IMR-90 (cell line): ENCODE measurements around the gene ENTREP3. TPM values are rescaled to one million over a fixed set of nuclear protein-coding genes. Genes with fewer than 3 reads are reported as not detected.

Experiments used
- ATAC-seq: fragments of 200-7000 bp; cut with Tn5 transposase; 2 replicates; pipeline ENCODE4 v1.9.1; 2020; ENCODE audit warnings: low read depth, mild to moderate bottlenecking, moderate library complexity
- BruUV-seq: library from RNA; stranded (reverse); fragments of 400-500 nt; replicated peaks from 2 replicates; lab custom pipeline; 2021; lab: Mats Ljungman, UMichigan
- CTCF ChIA-PET: fragments of 300-600 bp; formaldehyde crosslinking; extraction: SDS; loops from one replicate; lab custom pipeline; 2021; ENCODE audit warnings: antibody characterized with exemption; lab: Yijun Ruan, JAX
- POLR2A ChIA-PET: fragments of 300-600 bp; sonication (Branson Sonifier 250); formaldehyde crosslinking; loops from one replicate; lab custom pipeline; 2022; ENCODE audit warnings: antibody characterized with exemption; ENCODE audit not compliant: unreplicated experiment; lab: Charles Lee
- DNase-seq: peaks from one replicate; pipeline ENCODE4 v3.0.0; 2013
- H2AFZ ChIP-seq: replicated peaks from 2 replicates; pipeline ENCODE3; 2013; ENCODE audit warnings: low read length, mild to moderate bottlenecking; ENCODE audit not compliant: poor library complexity
- H2AK5ac ChIP-seq: 2 replicates; pipeline ENCODE4 v1.6.1; 2013; ENCODE audit warnings: low read depth, low read length, inconsistent platforms
- H2AK9ac ChIP-seq: replicated peaks from 2 replicates; pipeline ENCODE3; 2013; ENCODE audit warnings: mild to moderate bottlenecking, low read depth, low read length, moderate library complexity; ENCODE audit not compliant: poor library complexity
- H2BK120ac ChIP-seq: 2 replicates; pipeline ENCODE4 v1.6.1; 2013; ENCODE audit warnings: low read depth, low read length, inconsistent platforms
- H2BK15ac ChIP-seq: 3 replicates; pipeline ENCODE4 v1.6.1; 2013; ENCODE audit warnings: low read depth, low read length, inconsistent platforms
- H2BK20ac ChIP-seq: 2 replicates; pipeline ENCODE4 v1.6.1; 2013; ENCODE audit warnings: low read depth, mild to moderate bottlenecking, inconsistent platforms, low read length, moderate library complexity
- H2BK5ac ChIP-seq: 2 replicates; pipeline ENCODE4 v1.6.1; 2013; ENCODE audit warnings: mild to moderate bottlenecking, low read depth, low read length, inconsistent platforms; ENCODE audit not compliant: poor library complexity, severe bottlenecking
- H3K14ac ChIP-seq: replicated peaks from 2 replicates; pipeline ENCODE4 v1.6.1; 2013; ENCODE audit warnings: low read depth, low read length, inconsistent platforms
- H3K18ac ChIP-seq: 2 replicates; pipeline ENCODE4 v1.6.1; 2013; ENCODE audit warnings: low read depth, low read length, control low read depth
- H3K23ac ChIP-seq: 2 replicates; pipeline ENCODE4 v1.6.1; 2013; ENCODE audit warnings: low read depth, low read length, inconsistent platforms
- H3K27ac ChIP-seq: 2 replicates; pipeline ENCODE4 v1.5.1; 2013; ENCODE audit warnings: mild to moderate bottlenecking, control low read depth, low read length; ENCODE audit not compliant: insufficient read depth
- H3K27me3 ChIP-seq: 2 replicates; pipeline ENCODE4 v1.6.1; 2013; ENCODE audit warnings: low read length; ENCODE audit not compliant: control insufficient read depth, insufficient read depth
- H3K36me3 ChIP-seq: 2 replicates; pipeline ENCODE4 v1.6.1; 2013; ENCODE audit warnings: low read length, mixed read lengths; ENCODE audit not compliant: control insufficient read depth, insufficient read depth
- H3K4ac ChIP-seq: 2 replicates; pipeline ENCODE4 v1.6.1; 2013; ENCODE audit warnings: low read depth, low read length, inconsistent platforms
- H3K4me1 ChIP-seq: 2 replicates; pipeline ENCODE4 v1.6.1; 2013; ENCODE audit warnings: low read length, mixed read lengths; ENCODE audit not compliant: control insufficient read depth, insufficient read depth
- H3K4me2 ChIP-seq: 2 replicates; pipeline ENCODE4 v1.6.1; 2013; ENCODE audit warnings: low read depth, mild to moderate bottlenecking, control low read depth, low read length, moderate library complexity
- H3K4me3 ChIP-seq: 2 replicates; pipeline ENCODE4 v1.5.1; 2013; ENCODE audit warnings: low read depth, mild to moderate bottlenecking, control low read depth, low read length, moderate library complexity; ENCODE audit not compliant: insufficient read depth
- H3K56ac ChIP-seq: 2 replicates; pipeline ENCODE4 v1.6.1; 2013; ENCODE audit warnings: low read length, inconsistent platforms; ENCODE audit not compliant: insufficient read depth; ENCODE audit errors: extremely low read depth
- H3K79me1 ChIP-seq, 2 experiments: 2 replicates each; pipeline ENCODE4 v1.6.1; 2013; ENCODE audit warnings: low read length in 2 of 2, inconsistent platforms in 1 of 2, low read depth in 1 of 2
- H3K9ac ChIP-seq: 2 replicates; pipeline ENCODE4 v1.6.1; 2013; ENCODE audit warnings: low read depth, low read length, control low read depth
- H3K9me1 ChIP-seq: 2 replicates; pipeline ENCODE4 v1.6.1; 2013; ENCODE audit warnings: low read length, inconsistent platforms; ENCODE audit not compliant: insufficient read depth
- H3K9me3 ChIP-seq: 2 replicates; pipeline ENCODE4 v1.6.1; 2013; ENCODE audit warnings: low read length; ENCODE audit not compliant: control insufficient read depth, insufficient read depth
- H4K20me1 ChIP-seq: 2 replicates; pipeline ENCODE4 v1.6.1; 2013; ENCODE audit warnings: low read length, inconsistent platforms; ENCODE audit not compliant: insufficient read depth
- H4K5ac ChIP-seq: 2 replicates; pipeline ENCODE4 v1.6.1; 2013; ENCODE audit warnings: mild to moderate bottlenecking, low read depth, low read length, control low read depth
- H4K8ac ChIP-seq, 2 experiments: 2 replicates each; pipeline ENCODE4 v1.6.1; 2013; ENCODE audit warnings: low read depth in 2 of 2, low read length in 2 of 2, control low read depth in 1 of 2, inconsistent platforms in 1 of 2
- H4K91ac ChIP-seq: 2 replicates; pipeline ENCODE4 v1.6.1; 2013; ENCODE audit warnings: low read depth, low read length, inconsistent platforms; ENCODE audit not compliant: insufficient read depth
- BHLHE40 ChIP-seq: fragments of 150-350 bp; IDR thresholded peaks from 2 replicates; pipeline ENCODE4 v1.6.1; 2016; ENCODE audit warnings: mild to moderate bottlenecking, low read depth, low read length
- CHD1 ChIP-seq: IDR thresholded peaks from 2 replicates; pipeline ENCODE4 v1.6.1; 2012; ENCODE audit warnings: low read depth, low read length, improper control_type of control experiment
- CTCF ChIP-seq: conservative IDR thresholded peaks from 2 replicates; pipeline ENCODE4 v1.5.1; 2012; ENCODE audit warnings: mild to moderate bottlenecking, low read depth, low read length, improper control_type of control experiment
- ELK1 ChIP-seq: fragments of 150-350 bp; IDR thresholded peaks from 2 replicates; pipeline ENCODE4 v1.6.1; 2016; ENCODE audit warnings: low read depth, mild to moderate bottlenecking, low read length, moderate library complexity, borderline replicate concordance
- FOS ChIP-seq: fragments of 150-350 bp; IDR thresholded peaks from 2 replicates; pipeline ENCODE4 v1.6.1; 2016; ENCODE audit warnings: low read depth, low read length
- MAFK ChIP-seq: IDR thresholded peaks from 2 replicates; pipeline ENCODE4 v1.6.1; 2012; ENCODE audit warnings: low read depth, low read length, improper control_type of control experiment
- MXI1 ChIP-seq: IDR thresholded peaks from 2 replicates; pipeline ENCODE4 v1.6.1; 2012; ENCODE audit warnings: low read depth, mild to moderate bottlenecking, low read length, moderate library complexity, borderline replicate concordance
- POLR2A ChIP-seq: IDR thresholded peaks from 2 replicates; pipeline ENCODE4 v1.6.1; 2012; ENCODE audit warnings: mild to moderate bottlenecking, low read depth, low read length
- RAD21 ChIP-seq: IDR thresholded peaks from 2 replicates; pipeline ENCODE4 v1.6.1; 2012; ENCODE audit warnings: low read length, improper control_type of control experiment
- RFX5 ChIP-seq: IDR thresholded peaks from 2 replicates; pipeline ENCODE4 v1.8.0; 2012; ENCODE audit warnings: low read depth, mild to moderate bottlenecking, low read length, moderate library complexity
- WGBS, 2 experiments: methylation state at CpG; one replicate each; pipeline versions ENCODE4 v1.1.5 to v1.1.7; 2013; ENCODE audit warnings: missing lambda C conversion rate in 2 of 2; ENCODE audit not compliant: insufficient read length in 1 of 2; ENCODE audit errors: extremely low coverage in 2 of 2; 5-methylcytosine and 5-hydroxymethylcytosine counted together
- dilution Hi-C: fragments of 300-500 bp; cut with HindIII; formaldehyde crosslinking; loops from one replicate; pipeline ENCODE4 v1.14.3; 2018; ENCODE audit warnings: low sequenced_read_pairs; ENCODE audit not compliant: unreplicated experiment
- in situ Hi-C: fragments of 300-500 bp; cut with MboI; formaldehyde crosslinking; loops from 3 replicates; pipeline ENCODE4 v1.14.3; 2019; ENCODE audit warnings: low sequenced_read_pairs, inconsistent platforms, mixed read lengths
- intact Hi-C: fragments of 100-400 bp; cut with micrococcal nuclease; formaldehyde crosslinking; loops from 2 replicates; pipeline ENCODE4 v1.10.0; 2022
- polyA plus RNA-seq, 3 experiments: library from polyadenylated mRNA; depleted of rRNA; stranded (reverse); fragments of >200 nt; gene quantifications; 2 replicates each; pipeline ENCODE4 v1.2.3, GENCODE V29; 2012; ENCODE audit warnings: low replicate concordance in 1 of 3
- total RNA-seq: library from RNA; depleted of rRNA; stranded (reverse); fragments of >200 nt; gene quantifications from 2 replicates; pipeline ENCODE4 v1.2.3, GENCODE V29; 2012

ENTREP3 gene
- total and polyA plus RNA-seq, 2 of the 4 experiments (the other 2 are of a cell fraction): 1.4 to 23.8 TPM

- TF ChIP-seq BHLHE40 (peak; percentile 71; the same call in 1 of the 2 replicates), MXI1 (peak; percentile 40; the same call in 1 of the 2 replicates), CHD1 (no peak)
Observed at GRCh38 chr1:155227261-155228095, 27.8 kb downstream of the ENTREP3 start (continued).

- peak overlapping the region; percentile 45 for H2BK120ac ChIP-seq
- H2BK20ac ChIP-seq: no peak overlapping the region
- H3K27ac ChIP-seq: peak overlapping the region; percentile 76
- H3K4me2 ChIP-seq: peak overlapping the region; percentile 82
- no peaks in the 10 kb centered on the region for H3K9me3 ChIP-seq
- H3K27me3 ChIP-seq: no peaks in the 10 kb centered on the region
- 0% methylated on average over 9 of the region's 19 CpGs; no CpG with 5 or more reads in 1 of the 2 experiments for WGBS, 2 experiments
- dilution Hi-C loops: no loop called here
- peak overlapping the region; percentile 3; the same call in 1 of the 2 replicates for H3K18ac ChIP-seq
- peak overlapping the region; percentile 81 for H2BK5ac ChIP-seq
- BruUV-seq: no TSS peak
- H2AK9ac ChIP-seq: peak overlapping the region; percentile 97
- H3K23ac ChIP-seq: peak overlapping the region; percentile 96
- H3K9me1 ChIP-seq: peaks cover 17% of the 10 kb centered on the region
- no peaks in the 10 kb centered on the region; the same call in 1 of the 2 replicates for H3K36me3 ChIP-seq
- H3K4me1 ChIP-seq: peaks cover 19% of the 10 kb centered on the region
- H2AFZ ChIP-seq: peak overlapping the region; percentile 85
- peak overlapping the region; percentile 85 for H4K91ac ChIP-seq
- peak overlapping the region; percentile 89 for H3K56ac ChIP-seq
- H3K79me1 ChIP-seq: peaks cover 18 to 40% of the 10 kb centered on the region in 2 experiments
- ATAC-seq: peak; percentile 41
- H4K20me1 ChIP-seq: peaks cover 3% of the 10 kb centered on the region; the same call in 1 of the 2 replicates
- CTCF ChIA-PET: interaction anchor here (1.3 to 4.8 kb wide), 3 partner anchors 20 to 33 kb away, joined by 4 to 18 read pairs (median 5); no protein-coding TSS in a partner anchor
- peak overlapping the region; percentile 49 for H3K4me3 ChIP-seq
- H3K9ac ChIP-seq: peak overlapping the region; percentile 88
- peak overlapping the region; percentile 2; the same call in 1 of the 2 replicates for H4K5ac ChIP-seq
- H3K4ac ChIP-seq: peak overlapping the region; percentile 93
- peak overlapping the region; percentile 33; the same call in 1 of the 3 replicates for H2BK15ac ChIP-seq
- DNase-seq: peak; percentile 38
- peak overlapping the region; percentile 92 for H3K14ac ChIP-seq
- peak overlapping the region; percentile 68 for H2AK5ac ChIP-seq
- POLR2A ChIA-PET: no interaction called here
- intact Hi-C loops: loop anchor here (1.0 kb wide), 2 partner anchors 20 to 51 kb away; partner anchors contain the start of gene THBS3
- in situ Hi-C loops: no loop called here
- H4K8ac ChIP-seq: peak overlapping the region; percentile 70 to 91
- TF ChIP-seq RFX5: no peak
- TF ChIP-seq BHLHE40: no peak
- TF ChIP-seq CHD1: 0 out of 2 replicates have a peak, but pooled peaks have one; percentile 49
- no peak for TF ChIP-seq ELK1
- no peak for TF ChIP-seq FOS
- no peak for TF ChIP-seq POLR2A
- TF ChIP-seq RAD21: no peak
- TF ChIP-seq MXI1: no peak; the same call in 1 of the 2 replicates
- TF ChIP-seq CTCF: no peak
- no peak for TF ChIP-seq MAFK
Observed at GRCh38 chr1:155226910-155227260, 28.4 kb downstream of the ENTREP3 start.
